Measurements from ENCODE around the gene RER1.
"Not testable (repeated sequence)": the region's sequence is repeated elsewhere in the genome, so short reads cannot be mapped to it uniquely, and the experiment has no call there.

The RER1 gene

GRCh38 chr1:2440346-2440745 is 48.7 kb downstream of the RER1 start:
- DNase-seq (ENCODE audit: extremely low read depth in 1 of 2, low read depth in 1 of 2): not testable (repeated sequence)

- DNase-seq (ENCODE audit: extremely low read depth in 1 of 2, low read depth in 1 of 2): no peak
These were observed 50.1 kb downstream of the RER1 start for GRCh38 chr1:2441746-2442145.

- no peak for DNase-seq (ENCODE audit: extremely low read depth in 1 of 2, low read depth in 1 of 2)
These were observed 51.0 kb downstream of the RER1 start for GRCh38 chr1:2442661-2443060.

DNA sequence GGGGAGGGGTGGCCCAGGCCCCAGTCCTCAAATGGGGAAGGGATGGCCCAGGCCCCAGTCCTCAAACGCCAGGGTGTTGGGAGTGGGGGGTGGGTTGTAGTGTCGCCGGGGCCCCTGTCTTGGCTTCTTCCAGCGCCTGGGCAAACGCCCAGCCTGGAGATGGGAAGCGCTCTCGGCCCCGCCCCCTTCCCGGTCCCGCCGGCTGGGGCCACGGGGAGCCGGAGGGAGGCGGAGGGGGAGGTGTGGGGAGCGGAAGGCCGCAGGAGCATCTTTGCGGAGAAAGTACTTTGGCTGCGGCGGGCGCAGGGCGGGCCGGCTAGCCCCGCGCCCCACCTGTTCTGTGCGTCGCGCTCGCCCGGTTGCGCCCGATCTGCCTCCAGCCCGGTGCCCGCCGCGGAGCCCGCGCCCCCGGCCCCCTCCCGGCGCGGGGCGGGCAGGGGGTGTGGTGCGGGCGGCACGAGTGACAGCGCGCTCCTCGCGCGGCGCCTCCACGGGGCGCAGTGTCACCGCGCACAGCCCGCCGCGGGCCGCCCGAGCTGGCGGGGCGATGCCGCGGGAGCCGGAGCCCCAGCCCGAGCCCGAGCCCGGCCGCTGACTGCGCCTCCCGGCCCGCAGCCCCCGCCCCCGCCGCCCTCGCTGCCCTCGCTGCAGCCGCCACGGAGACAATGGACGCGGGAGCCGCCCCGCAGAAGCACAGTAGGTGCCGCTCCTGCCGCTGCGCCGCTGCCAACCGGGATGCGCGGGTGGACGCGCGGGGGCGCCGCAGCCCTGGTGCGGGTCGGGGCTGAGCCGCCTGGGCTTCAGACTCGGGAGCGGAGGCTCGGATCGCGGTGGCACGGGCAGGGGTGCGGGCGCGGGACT is 51.9 kb downstream of the RER1 start:
- no peak for DNase-seq (ENCODE audit: extremely low read depth in 1 of 2, low read depth in 1 of 2)

DNA sequence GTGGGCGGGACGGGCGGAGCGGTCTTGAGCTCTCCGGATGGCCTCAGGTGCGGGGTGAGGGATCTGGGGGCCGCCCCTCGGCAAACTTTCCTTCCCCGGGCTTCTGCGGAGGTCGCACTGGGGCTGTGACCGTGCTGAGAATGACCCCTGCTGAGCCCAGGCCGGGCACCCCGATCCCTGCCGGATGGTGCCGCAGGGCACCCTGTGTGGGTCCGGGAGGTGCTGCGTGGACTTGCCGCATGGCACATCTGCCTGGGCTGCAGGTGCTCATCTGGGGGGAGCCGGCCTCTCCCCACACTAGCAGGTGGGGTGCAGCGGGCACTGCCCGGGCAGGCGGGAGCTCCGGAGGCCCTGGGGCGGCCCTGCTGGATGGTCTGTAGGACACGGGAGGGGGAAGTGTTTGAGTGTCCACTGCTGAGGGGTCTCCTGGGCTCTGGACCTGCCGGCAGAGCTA is 52.5 kb downstream of the RER1 start:
- no peak for DNase-seq (ENCODE audit: extremely low read depth in 1 of 2, low read depth in 1 of 2)

DNA sequence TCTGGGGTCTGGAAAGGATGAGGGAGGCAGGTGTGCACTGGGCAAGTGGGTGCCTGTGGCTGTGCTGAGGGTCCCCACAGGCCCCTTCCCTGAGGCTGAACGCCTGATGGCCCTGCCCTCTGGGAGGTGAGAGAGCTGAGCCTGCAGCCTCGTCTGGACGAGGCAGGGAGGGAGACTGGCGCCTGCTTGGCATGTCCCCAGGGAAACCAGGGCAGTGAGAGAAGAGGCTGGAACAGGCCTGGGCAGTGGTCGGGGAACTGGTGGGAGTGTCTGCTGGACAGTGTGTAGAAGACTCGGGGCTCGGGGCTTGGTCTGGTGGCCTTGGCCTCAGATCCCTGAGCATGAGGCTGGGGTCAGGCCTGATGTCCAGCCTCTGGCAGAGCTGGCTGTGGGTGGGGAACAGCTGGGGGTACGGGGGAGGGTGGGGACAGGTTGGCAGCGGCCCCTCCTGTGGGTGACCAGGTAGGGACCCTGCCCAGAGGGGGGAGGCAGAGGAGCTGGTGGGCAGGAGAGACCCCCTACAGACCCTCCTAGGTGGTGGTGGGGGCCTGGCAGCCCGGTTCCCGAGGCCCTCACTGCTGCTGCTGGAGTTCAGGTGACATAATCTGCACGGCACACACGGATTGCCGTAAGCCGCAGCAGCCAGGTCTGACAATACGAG is 53.7 kb downstream of the RER1 start:
- DNase-seq (ENCODE audit: extremely low read depth in 1 of 2, low read depth in 1 of 2): no peak

- no peak for DNase-seq (ENCODE audit: extremely low read depth in 1 of 2, low read depth in 1 of 2)
These were observed 54.2 kb downstream of the RER1 start for GRCh38 chr1:2445823-2446215.

GRCh38 chr1:2446394-2446793 is 54.8 kb downstream of the RER1 start:
- no peak for DNase-seq (ENCODE audit: extremely low read depth in 1 of 2, low read depth in 1 of 2)

GRCh38 chr1:2446861-2447260 is 55.2 kb downstream of the RER1 start:
- DNase-seq (ENCODE audit: extremely low read depth in 1 of 2, low read depth in 1 of 2): no peak

DNA sequence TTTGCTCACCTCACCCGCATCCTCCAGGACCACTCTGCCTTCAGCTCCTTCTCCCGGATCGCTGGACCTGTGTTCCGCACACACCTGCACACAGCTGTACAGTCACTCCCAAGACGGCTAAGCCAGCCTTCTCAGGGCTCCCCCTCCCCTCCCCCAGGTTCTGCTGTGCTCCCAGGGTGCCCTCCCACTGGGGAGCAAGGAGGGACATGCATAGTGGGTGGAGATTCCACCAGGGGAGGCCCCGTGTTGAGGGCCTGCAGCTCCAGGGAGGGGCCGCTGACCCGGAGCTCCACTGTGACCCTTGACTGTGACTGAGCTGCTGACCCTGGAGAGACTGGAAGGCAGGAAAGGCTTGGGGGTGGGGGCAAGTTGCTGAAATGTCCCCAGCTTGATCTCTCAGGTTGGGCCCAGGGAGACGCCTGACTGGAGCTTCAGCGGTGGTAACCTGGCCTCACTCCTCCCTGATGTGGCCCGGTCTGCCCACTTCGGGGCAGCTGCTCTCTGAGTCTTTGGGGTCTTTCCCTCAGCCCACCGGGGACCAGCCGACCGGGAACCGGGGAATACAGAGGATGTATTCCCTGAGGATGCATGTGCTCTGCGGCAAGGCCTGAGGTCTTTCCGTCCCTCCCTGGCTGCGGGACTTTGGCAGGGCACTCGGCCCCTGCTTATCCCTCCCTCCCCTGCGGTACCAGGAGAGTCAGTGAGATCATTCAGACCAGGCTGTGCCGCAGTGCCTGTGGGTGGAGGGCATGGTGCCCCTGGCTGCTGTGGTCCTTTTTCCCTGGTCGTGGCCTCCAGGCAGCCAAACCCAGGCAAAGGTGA is 55.8 kb downstream of the RER1 start:
- no peak for DNase-seq (ENCODE audit: extremely low read depth in 1 of 2, low read depth in 1 of 2)

DNA sequence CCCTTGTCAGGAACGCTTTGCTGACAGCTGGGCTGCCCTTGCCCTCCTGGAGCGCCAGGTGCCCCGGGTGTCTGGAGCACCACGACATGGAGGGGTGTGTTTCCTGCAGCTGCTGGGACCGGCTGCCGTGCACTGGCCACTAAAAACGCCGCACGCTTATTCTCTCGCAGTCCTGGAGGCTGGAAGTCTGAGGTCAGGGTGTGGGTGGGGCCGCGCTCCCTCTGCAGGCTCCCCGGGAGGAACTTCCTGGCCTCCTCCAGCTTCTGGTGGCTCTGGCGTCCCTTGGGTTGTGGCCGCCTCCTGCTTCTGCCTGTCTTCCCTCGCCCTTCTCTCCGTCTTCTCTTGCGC is 56.4 kb downstream of the RER1 start:
- DNase-seq (ENCODE audit: extremely low read depth in 1 of 2, low read depth in 1 of 2): no peak

DNA sequence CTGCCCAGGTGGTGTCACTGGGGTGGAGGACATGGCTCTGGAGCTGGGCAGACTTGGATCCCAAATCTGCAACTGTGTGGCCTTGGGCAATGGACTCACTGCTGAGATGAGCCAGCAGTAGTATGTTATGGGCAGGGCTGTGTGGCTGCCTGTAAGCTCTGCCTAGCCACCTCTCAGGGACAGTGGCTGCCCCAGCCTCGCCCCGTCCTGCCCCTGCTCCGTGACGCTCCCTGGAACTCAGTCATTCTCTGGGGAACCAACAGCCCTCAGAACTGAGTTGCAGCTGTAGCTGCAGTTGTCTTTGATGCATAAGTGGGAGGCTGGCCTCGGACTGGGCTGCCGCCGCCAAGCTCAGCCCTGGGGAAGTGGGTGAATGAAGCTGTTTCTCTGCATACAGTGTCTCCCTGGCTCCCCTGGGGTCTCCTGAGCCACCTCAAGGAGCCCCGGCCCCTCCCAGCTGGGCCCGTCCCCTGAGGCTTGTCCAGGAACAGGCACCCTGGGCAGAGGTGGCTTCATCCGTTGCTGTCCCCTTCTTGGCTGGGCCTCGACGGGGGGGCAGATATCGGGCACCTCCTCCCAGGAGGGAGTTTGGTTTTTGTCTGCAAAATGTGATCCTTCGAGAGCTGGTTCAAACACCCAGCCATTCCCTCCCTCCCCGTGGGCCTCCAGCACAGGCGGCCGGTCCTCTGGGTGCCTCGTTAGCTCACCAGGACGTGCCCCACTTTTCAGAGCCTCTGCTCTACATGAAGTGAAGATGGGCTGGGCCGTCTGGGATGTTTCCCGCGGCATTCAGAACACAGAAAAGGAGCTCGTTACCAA is 58.2 kb downstream of the RER1 start:
- DNase-seq (ENCODE audit: extremely low read depth in 1 of 2, low read depth in 1 of 2): no peak

DNA sequence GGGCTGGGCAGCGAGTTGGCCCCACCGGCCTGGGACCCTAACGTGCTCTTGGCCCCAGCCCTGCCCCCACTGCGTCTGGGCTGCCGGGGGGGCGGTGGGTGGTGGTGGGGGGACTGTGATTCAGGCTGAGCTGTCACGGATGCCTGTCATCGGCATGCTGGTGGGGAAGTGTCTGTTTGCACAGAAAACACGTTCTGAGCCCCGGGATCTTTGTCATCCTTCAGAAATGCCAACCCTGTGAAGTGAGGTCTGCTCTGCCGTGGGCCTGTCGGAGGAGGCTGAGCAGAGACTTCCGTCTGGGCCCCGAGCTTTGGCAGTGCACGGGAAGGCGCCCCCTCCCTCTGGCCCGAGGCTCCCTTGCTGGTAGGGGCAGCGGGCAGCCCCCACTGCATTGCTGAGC is 60.1 kb downstream of the RER1 start:
- DNase-seq (ENCODE audit: extremely low read depth in 1 of 2, low read depth in 1 of 2): no peak

DNA sequence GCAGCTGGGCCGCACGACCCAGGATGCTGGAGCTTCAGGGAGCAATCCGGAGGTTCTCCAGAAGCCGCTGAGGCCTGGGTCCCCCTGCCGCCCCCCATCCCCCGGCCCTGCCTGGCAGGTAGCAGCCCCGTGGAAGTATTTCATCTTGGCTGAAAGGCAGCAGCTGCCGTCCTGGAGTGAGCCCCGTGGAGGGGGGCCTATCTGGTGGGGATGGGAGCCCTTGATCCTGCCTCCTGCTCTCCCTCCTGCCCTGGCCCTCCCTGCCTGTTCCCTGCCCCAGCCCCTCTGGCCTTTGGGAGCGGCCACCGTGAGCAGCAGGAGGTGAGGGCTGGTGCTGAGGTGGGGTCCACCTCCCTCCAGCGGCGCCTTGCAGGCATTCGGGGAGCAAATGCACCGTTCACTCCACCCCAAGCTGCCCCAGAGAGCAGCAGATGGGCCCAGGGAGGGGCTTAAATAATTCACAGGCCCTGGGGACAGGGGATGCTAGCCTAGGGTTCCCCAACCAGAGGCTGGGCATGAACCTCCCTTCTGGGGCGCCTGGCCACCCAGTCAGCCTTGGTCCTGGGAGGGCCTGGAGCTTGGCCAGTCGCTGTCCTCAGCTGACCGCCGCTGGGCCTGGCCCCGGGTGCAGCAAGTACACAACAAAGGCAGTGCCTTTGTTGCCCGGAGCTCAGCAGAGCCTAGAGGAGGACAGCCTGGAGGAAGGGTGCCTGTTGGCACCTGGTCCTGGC is 60.7 kb downstream of the RER1 start:
- no peak for DNase-seq (ENCODE audit: extremely low read depth in 1 of 2, low read depth in 1 of 2)

- DNase-seq (ENCODE audit: extremely low read depth in 1 of 2, low read depth in 1 of 2): no peak
These were observed 61.3 kb downstream of the RER1 start for GRCh38 chr1:2452932-2453315.

DNA sequence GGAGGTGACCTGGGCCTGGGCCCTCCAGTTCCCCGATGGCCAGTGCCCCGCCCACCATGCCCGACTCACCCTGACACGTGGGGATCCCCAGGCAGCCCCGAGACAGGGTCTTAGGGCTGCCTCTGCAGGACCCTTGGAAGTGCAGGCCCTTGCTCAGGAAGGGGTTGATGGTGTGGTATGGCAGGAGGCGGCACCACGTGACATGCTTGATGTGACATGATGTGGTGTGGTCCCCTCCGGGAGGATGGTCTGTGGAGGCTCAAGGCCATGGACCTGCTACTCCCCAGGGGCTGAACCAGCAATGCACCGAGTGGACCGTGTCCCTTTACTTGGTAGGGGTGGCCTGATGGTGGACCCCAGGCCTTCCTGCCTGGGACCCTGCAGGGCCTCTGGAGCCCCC is 62.6 kb downstream of the RER1 start:
- no peak for DNase-seq (ENCODE audit: extremely low read depth in 1 of 2, low read depth in 1 of 2)

All from stimulated activated CD8-positive, alpha-beta memory T cell treated with anti-CD3 and anti-CD28 coated beads, Interleukin-7, amount 100 ng/mL, for 48 hours (primary cell).